ENCODE results near the gene INHBC. TPM values are rescaled to one million over a fixed set of nuclear protein-coding genes. Genes with fewer than 3 reads are reported as not detected.
"Not testable (repeated sequence)": the region's sequence is repeated elsewhere in the genome, so short reads cannot be mapped to it uniquely, and the experiment has no call there.

INHBC gene
- total RNA-seq, 2 experiments from 2014 or later = not detected

- ATAC-seq (no peak), DNase-seq (no peak)
- no peaks in the 10 kb centered on the region for H3K27me3 Mint-ChIP-seq
- no peak overlapping the region for H3K4me3 Mint-ChIP-seq
- ChIA-PET POLR2A (interaction anchor here (0.7 kb wide), 1 partner anchor 27 kb away, joined by 3 read pairs; no protein-coding TSS in a partner anchor), CTCF (interaction anchor here (0.8 to 1.0 kb wide), 3 partner anchors 9 to 239 kb away, joined by 3 to 4 read pairs (median 3); no protein-coding TSS in a partner anchor)
- H3K9me3 Mint-ChIP-seq (ENCODE audit: low read depth) = no peaks in the 10 kb centered on the region
- H3K4me1 Mint-ChIP-seq = peaks cover 47% of the 10 kb centered on the region
- intact Hi-C loops (cut with DNase I, micrococcal nuclease) = no loop called here
- H3K36me3 Mint-ChIP-seq (ENCODE audit: low read depth) = peaks cover 34% of the 10 kb centered on the region
- H3K27ac Mint-ChIP-seq = peak overlapping the region; percentile 49
Measured at GRCh38 chr12:57483466-57483865, 48.9 kb downstream of the INHBC start.

- Mint-ChIP-seq H3K4me1 (peaks cover 39% of the 10 kb centered on the region), H3K27ac (no peak overlapping the region), H3K4me3 (no peak overlapping the region), H3K27me3 (no peaks in the 10 kb centered on the region), H3K9me3 (ENCODE audit: low read depth) (no peaks in the 10 kb centered on the region), H3K36me3 (ENCODE audit: low read depth) (peaks cover 39% of the 10 kb centered on the region)
- DNase-seq (no peak), ATAC-seq (no peak)
- ChIA-PET CTCF (interaction anchor here (0.7 to 2.4 kb wide), 5 partner anchors 8 to 60 kb away, joined by 3 to 25 read pairs (median 3); no protein-coding TSS in a partner anchor), POLR2A (no interaction called here)
- intact Hi-C loops (cut with DNase I, micrococcal nuclease) = loop anchor here (2.0 kb wide), 2 partner anchors 55 to 61 kb away; partner anchors contain the start of genes DCTN2 (in 1 of the 2) and R3HDM2 (in 1 of the 2)
Measured at GRCh38 chr12:57485695-57486094, 51.1 kb downstream of the INHBC start.

DNA sequence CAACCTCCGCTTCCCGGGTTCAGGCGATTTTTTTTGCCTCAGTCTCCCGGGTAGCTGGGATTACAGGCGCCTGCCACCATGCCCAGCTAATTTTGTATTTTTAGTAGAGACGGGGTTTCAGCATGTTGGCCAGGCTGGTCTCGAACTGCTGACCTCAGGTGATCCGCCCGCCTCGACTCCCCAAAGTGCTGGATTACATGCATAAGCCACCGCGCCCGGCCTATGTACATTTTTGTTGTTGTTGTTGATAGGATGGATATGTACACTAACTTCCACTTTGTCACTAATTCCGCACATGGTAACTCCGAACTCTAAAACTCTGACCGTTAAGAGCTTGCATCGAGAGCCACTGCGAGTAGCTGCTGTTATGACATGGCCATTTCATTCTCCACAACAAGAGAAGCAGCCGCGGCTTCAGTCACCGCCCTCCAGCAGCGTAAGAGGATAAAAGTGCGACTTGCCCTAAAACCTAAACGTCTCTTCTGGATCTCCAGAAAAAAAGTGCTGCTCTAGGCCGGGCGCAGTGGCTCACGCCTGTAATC, 52.5 kb downstream of the INHBC start:
- POLR2A ChIA-PET = interaction anchor here (0.6 to 1.6 kb wide), 3 partner anchors 21 to 36 kb away, joined by 3 to 4 read pairs (median 4); no protein-coding TSS in a partner anchor
- Mint-ChIP-seq H3K27me3 (no peaks in the 10 kb centered on the region), H3K27ac (no peak overlapping the region), H3K36me3 (ENCODE audit: low read depth) (peaks cover 44% of the 10 kb centered on the region), H3K4me3 (peak overlapping the region; percentile 100), H3K4me1 (peaks cover 33% of the 10 kb centered on the region), H3K9me3 (ENCODE audit: low read depth) (no peaks in the 10 kb centered on the region)
- no peak for DNase-seq
- ATAC-seq = no peak
- intact Hi-C loops (cut with DNase I, micrococcal nuclease) = loop anchor here (1.0 to 2.0 kb wide), 5 partner anchors 9 to 762 kb away; partner anchors contain the start of genes DCTN2 (in 1 of the 2), NACA (in 1 of the 2) and R3HDM2 (in 1 of the 2)
- CTCF ChIA-PET = interaction anchor here (0.7 to 2.4 kb wide), 4 partner anchors 10 to 66 kb away, joined by 3 to 25 read pairs (median 4); no protein-coding TSS in a partner anchor

DNA sequence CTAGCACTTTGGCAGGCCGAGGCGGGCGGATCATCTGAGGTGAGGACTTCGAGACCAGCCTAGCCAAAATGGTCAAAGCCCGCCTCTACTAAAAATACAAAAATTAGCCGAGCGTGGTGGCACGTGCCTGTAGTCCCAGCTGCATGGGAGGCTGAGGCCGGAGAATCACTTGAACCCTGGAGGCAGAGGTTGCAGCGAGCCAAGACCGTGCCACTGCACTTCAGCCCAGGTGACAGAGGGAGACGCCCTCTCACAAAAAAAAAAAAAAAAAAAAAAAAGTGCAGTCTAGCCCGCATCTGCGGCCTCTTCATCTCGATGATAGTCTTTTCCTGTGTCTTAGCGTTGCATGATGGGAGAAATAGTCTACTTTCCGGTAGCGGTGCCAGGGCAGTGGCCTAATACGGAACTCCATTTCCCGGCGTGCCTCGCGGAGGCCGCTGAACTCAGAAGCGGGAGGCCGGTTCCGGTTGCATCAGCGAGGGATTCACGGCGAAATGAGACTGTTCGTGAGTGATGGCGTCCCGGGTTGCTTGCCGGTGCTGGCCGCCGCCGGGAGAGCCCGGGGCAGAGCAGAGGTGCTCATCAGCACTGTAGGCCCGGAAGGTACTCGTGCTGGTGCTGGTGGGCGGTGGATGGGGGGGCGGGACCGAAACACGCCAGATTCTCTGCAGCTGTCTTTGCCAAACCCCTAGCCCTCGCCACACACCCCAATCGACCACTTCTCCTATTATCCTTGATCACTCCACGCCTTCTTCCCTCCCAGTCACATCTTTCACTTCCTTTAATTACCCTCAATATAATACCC, 53.2 kb downstream of the INHBC start, which contains the start of gene MARS1:
MARS1 (plus strand) TSS at position 472 of the 805 bp plus-strand sequence; CDS start at position 495, 23 bp downstream.
- CTCF ChIA-PET = interaction anchor here (0.7 to 2.4 kb wide), 5 partner anchors 10 to 65 kb away, joined by 3 to 25 read pairs (median 4); no protein-coding TSS in a partner anchor
- H3K4me1 Mint-ChIP-seq = peaks cover 35% of the 10 kb centered on the region

DNA sequence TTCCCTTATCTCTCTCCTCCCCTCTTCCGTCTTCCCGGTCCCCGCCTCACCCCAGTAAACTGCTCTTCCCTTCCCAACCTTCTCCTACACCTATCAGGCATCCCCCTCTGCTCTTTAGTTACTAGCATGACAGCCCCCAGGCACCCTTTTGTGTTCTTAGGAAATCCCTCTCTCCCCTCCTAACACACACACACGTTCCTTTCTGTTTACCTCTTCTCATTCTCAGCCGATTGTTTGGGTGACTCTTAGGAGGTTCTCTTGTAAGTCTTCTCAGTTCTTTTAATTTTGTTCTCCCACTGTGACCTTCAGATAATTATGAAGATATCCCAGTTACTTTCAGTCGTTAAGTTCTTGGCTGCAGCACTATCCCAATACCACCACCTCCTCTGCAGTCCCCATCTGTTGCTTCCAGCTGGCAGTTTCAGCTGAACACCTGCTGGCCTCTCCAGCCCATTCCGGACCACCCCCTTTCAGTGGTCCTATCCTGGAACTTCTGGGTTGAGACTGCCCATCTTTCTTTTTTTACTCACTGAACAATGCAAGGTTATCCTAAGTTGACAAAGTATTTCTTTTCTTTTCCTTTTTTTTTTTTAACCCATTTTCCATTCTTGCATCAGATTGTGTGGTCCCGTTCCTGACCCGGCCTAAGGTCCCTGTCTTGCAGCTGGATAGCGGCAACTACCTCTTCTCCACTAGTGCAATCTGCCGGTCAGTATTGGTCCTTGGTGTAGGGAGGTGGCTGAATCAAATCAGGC, 54.0 kb downstream of the INHBC start:
- peaks cover 27% of the 10 kb centered on the region for H3K4me1 Mint-ChIP-seq
- ChIA-PET POLR2A (interaction anchor here (1.6 kb wide), 1 partner anchor 26 kb away, joined by 4 read pairs; no protein-coding TSS in a partner anchor), CTCF (interaction anchor here (0.6 to 1.7 kb wide), 4 partner anchors 8 to 1209 kb away, joined by 3 to 4 read pairs (median 3); partner anchors contain the start of gene ARHGAP9)
- peak overlapping the region; percentile 94 for H3K27ac Mint-ChIP-seq
- H3K4me3 Mint-ChIP-seq = peak overlapping the region; percentile 100
- DNase-seq (no peak), ATAC-seq (no peak)
- H3K9me3 Mint-ChIP-seq (ENCODE audit: low read depth) = no peaks in the 10 kb centered on the region
- intact Hi-C loops (cut with DNase I, micrococcal nuclease) = loop anchor here (1.0 to 2.0 kb wide), 5 partner anchors 9 to 59 kb away; partner anchors contain the start of genes DDIT3 (in 2 of the 2), ARHGAP9 (in 1 of the 2), DCTN2 (in 1 of the 2) and GLI1 (in 1 of the 2)
- H3K36me3 Mint-ChIP-seq (ENCODE audit: low read depth) = peaks cover 51% of the 10 kb centered on the region
- H3K27me3 Mint-ChIP-seq = no peaks in the 10 kb centered on the region

More for the DNA sequence above, 53.2 kb downstream of the INHBC start, which contains the start of gene MARS1:
- peak; percentile 98 for ATAC-seq
- no peaks in the 10 kb centered on the region for H3K9me3 Mint-ChIP-seq (ENCODE audit: low read depth)
- intact Hi-C loops (cut with DNase I, micrococcal nuclease) = loop anchor here (1.0 to 2.0 kb wide), 10 partner anchors 8 to 762 kb away; partner anchors contain the start of genes DCTN2 (in 2 of the 2), DDIT3 (in 2 of the 2), ARHGAP9 (in 1 of the 2) and GLI1 (in 1 of the 2)
- POLR2A ChIA-PET = interaction anchor here (0.6 to 1.6 kb wide), 3 partner anchors 21 to 35 kb away, joined by 3 to 4 read pairs (median 4); no protein-coding TSS in a partner anchor
- no peaks in the 10 kb centered on the region for H3K27me3 Mint-ChIP-seq
- H3K36me3 Mint-ChIP-seq (ENCODE audit: low read depth) = peaks cover 51% of the 10 kb centered on the region
- peak within 1 kb of the TSS; percentile 94 for H3K27ac Mint-ChIP-seq
- peak; percentile 96 for DNase-seq
- H3K4me3 Mint-ChIP-seq = peak within 1 kb of the TSS; percentile 100

DNA sequence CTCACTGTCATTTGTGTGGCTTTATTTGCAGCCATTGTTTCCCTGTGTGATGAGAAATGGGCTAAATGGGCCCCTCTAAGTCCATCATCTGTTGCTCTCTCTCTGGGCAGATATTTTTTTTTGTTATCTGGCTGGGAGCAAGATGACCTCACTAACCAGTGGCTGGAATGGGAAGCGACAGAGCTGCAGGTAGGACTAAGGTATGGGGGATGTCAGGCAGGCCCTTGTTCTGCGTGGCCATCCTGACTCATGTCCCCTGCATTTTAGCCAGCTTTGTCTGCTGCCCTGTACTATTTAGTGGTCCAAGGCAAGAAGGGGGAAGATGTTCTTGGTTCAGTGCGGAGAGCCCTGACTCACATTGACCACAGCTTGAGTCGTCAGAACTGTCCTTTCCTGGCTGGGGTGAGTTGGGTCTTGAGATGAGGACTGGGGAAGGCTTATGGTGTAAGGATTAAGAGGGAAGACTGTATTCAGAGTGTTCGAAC, 54.6 kb downstream of the INHBC start:
- no peak for DNase-seq
- Mint-ChIP-seq H3K4me3 (peak overlapping the region; percentile 100), H3K27ac (peak overlapping the region; percentile 94), H3K9me3 (ENCODE audit: low read depth) (no peaks in the 10 kb centered on the region), H3K4me1 (peaks cover 27% of the 10 kb centered on the region), H3K36me3 (ENCODE audit: low read depth) (peaks cover 51% of the 10 kb centered on the region), H3K27me3 (no peaks in the 10 kb centered on the region)
- POLR2A ChIA-PET = no interaction called here
- intact Hi-C loops (cut with DNase I, micrococcal nuclease) = loop anchor here in 1 of 2 experiments (2.0 kb wide), 2 partner anchors 14 to 30 kb away; partner anchors contain the start of gene GLI1
- no peak for ATAC-seq
- CTCF ChIA-PET = interaction anchor here (0.7 to 1.7 kb wide), 4 partner anchors 9 to 36 kb away, joined by 3 to 4 read pairs (median 4); partner anchors contain the start of gene ARHGAP9

GRCh38 chr12:57490126-57490525, 55.5 kb downstream of the INHBC start:
- Mint-ChIP-seq H3K9me3 (ENCODE audit: low read depth) (no peaks in the 10 kb centered on the region), H3K4me3 (peak overlapping the region; percentile 100), H3K4me1 (peaks cover 27% of the 10 kb centered on the region), H3K27me3 (no peaks in the 10 kb centered on the region), H3K36me3 (ENCODE audit: low read depth) (peaks cover 53% of the 10 kb centered on the region), H3K27ac (no peak overlapping the region)
- ChIA-PET CTCF (interaction anchor here (1.0 to 1.7 kb wide), 3 partner anchors 13 to 57 kb away, joined by 3 to 5 read pairs (median 3); partner anchors contain the start of gene DCTN2), POLR2A (interaction anchor here (0.9 kb wide), 1 partner anchor 28 kb away, joined by 6 read pairs; no protein-coding TSS in a partner anchor)
- intact Hi-C loops (cut with DNase I, micrococcal nuclease) = no loop called here
- ATAC-seq (no peak), DNase-seq (no peak)

DNA sequence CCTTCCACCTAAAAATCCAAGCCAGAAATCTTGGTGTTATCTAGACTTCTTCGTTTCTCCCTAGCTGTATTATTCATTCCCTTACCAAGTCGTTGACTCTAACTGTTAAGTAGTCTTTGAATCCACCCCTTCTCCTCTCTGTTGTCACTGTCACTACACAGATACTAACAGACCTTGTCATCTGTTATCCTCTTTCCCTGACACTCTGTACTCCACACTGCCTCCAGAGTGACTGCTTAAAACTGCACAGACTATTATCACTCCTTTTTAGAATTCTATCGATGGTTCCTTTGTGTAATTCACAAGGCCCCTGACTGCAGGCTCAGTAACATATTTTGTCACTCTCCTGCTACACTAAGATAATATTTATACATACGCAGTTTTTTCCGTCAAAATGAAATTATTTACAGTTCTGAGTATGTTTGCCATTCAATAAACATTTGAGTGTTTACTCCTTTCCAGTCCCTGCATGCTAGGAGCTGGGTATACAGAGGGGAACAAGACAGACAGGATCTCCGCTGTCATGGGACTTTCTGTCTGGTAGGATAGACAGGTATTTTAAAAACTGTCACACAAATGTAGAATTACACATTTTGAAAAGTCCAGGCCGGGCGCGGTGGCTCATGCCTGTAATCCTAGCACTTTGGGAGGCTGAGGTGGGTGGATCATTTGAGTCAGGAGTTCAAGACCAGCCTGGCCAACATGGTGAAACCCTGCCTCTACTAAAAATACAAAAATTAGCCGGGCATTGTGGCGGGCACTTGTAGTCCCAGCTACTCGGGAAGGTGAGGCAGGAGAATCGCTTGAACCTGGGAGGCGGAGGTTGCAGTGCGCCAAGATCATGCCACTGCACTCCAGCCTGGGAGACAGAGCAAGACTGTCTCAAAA, 57.1 kb downstream of the INHBC start:
- DNase-seq (no peak), ATAC-seq (peak; percentile 17)
- H3K27ac Mint-ChIP-seq = peak overlapping the region; percentile 62
- H3K36me3 Mint-ChIP-seq (ENCODE audit: low read depth) = peaks cover 66% of the 10 kb centered on the region
- H3K4me3 Mint-ChIP-seq = no peak overlapping the region
- ChIA-PET CTCF (interaction anchor here (0.7 to 1.5 kb wide), 4 partner anchors 14 to 20 kb away, joined by 3 to 6 read pairs (median 4); no protein-coding TSS in a partner anchor), POLR2A (interaction anchor here (0.7 kb wide), 2 partner anchors 21 to 1153 kb away, joined by 3 to 4 read pairs; partner anchors contain the start of gene IL23A)
- H3K27me3 Mint-ChIP-seq = no peaks in the 10 kb centered on the region
- intact Hi-C loops (cut with DNase I, micrococcal nuclease) = no loop called here
- peaks cover 29% of the 10 kb centered on the region for H3K4me1 Mint-ChIP-seq
- H3K9me3 Mint-ChIP-seq (ENCODE audit: low read depth) = no peaks in the 10 kb centered on the region

GRCh38 chr12:57495051-57495701, 60.6 kb downstream of the INHBC start:
- H3K9me3 Mint-ChIP-seq (ENCODE audit: low read depth); H3K27ac Mint-ChIP-seq; H3K4me3 Mint-ChIP-seq; CTCF ChIA-PET; H3K27me3 Mint-ChIP-seq; POLR2A ChIA-PET; ATAC-seq; intact Hi-C loops (cut with DNase I, micrococcal nuclease); DNase-seq: not testable (repeated sequence)
- H3K36me3 Mint-ChIP-seq (ENCODE audit: low read depth) = peaks cover 70% of the 10 kb centered on the region
- peaks cover 17% of the 10 kb centered on the region for H3K4me1 Mint-ChIP-seq

All from activated CD4-positive, alpha-beta T cell treated with anti-CD3 and anti-CD28 coated beads for 36 hours (primary cell).